GM18511 (cell line): ENCODE data around the gene TMUB1.

ENCODE experiments used
- ATAC-seq: cut with Tn5 transposase; IDR thresholded peaks from one replicate; pipeline ENCODE4 v1.9.1; 2021; ENCODE audit warnings: mild to moderate bottlenecking, moderate library complexity; ENCODE audit not compliant: unreplicated experiment

The TMUB1 gene

GRCh38 chr7:151121380-151122170 is 38.3 kb upstream of the TMUB1 start:
- ATAC-seq = no peak

GRCh38 chr7:151120896-151121295 is 37.6 kb upstream of the TMUB1 start:
- no peak for ATAC-seq

GRCh38 chr7:151119902-151120301 is 36.6 kb upstream of the TMUB1 start:
- no peak for ATAC-seq

- ATAC-seq = no peak
Measured at GRCh38 chr7:151119055-151119415, 35.7 kb upstream of the TMUB1 start.

- ATAC-seq = no peak
Measured at GRCh38 chr7:151118108-151119054, 35.1 kb upstream of the TMUB1 start.

GRCh38 chr7:151117565-151117964 is 34.3 kb upstream of the TMUB1 start:
- ATAC-seq = no peak

- no peak for ATAC-seq
Measured at GRCh38 chr7:151116603-151117440, 33.5 kb upstream of the TMUB1 start.

GRCh38 chr7:151115836-151116418 is 32.6 kb upstream of the TMUB1 start:
- ATAC-seq = no peak

- ATAC-seq = peak; percentile 41
Measured at GRCh38 chr7:151115121-151115835, 32.0 kb upstream of the TMUB1 start.

GRCh38 chr7:151114151-151115090 is 31.1 kb upstream of the TMUB1 start:
- ATAC-seq = peak; percentile 25

- ATAC-seq = no peak
Measured at GRCh38 chr7:151113344-151114150, 30.3 kb upstream of the TMUB1 start.

- peak; percentile 90 for ATAC-seq
Measured at GRCh38 chr7:151110941-151111645, 27.8 kb upstream of the TMUB1 start.

- ATAC-seq = no peak
Measured at GRCh38 chr7:151110236-151110940, 27.1 kb upstream of the TMUB1 start.

GRCh38 chr7:151109094-151110048 is 26.1 kb upstream of the TMUB1 start:
- ATAC-seq = no peak

- no peak for ATAC-seq
Measured at GRCh38 chr7:151107882-151108281, 24.6 kb upstream of the TMUB1 start.
